GM18526 (cell line): ENCODE results near the gene POLR2J.

ENCODE experiments used
- POLR2A ChIP-seq: IDR thresholded peaks from 3 replicates; pipeline ENCODE4 v1.6.1; 2011; ENCODE audit not compliant: insufficient read length; ENCODE audit errors: extremely low read depth

Gene POLR2J

GRCh38 chr7:102444961-102445673, 33.6 kb downstream of the POLR2J start:
- TF ChIP-seq POLR2A, result no peak

- TF ChIP-seq POLR2A, result no peak
These were observed 38.5 kb downstream of the POLR2J start for GRCh38 chr7:102439963-102440795.

GRCh38 chr7:102436118-102436517, 42.6 kb downstream of the POLR2J start:
- no peak for TF ChIP-seq POLR2A

GRCh38 chr7:102434039-102434486, 44.7 kb downstream of the POLR2J start:
- TF ChIP-seq POLR2A, result no peak

GRCh38 chr7:102433219-102434038, 45.3 kb downstream of the POLR2J start, which contains the start of gene ORAI2:
Gene ORAI2, plus strand, starts transcription at chr7:102433575. Its CDS starts 5,382 bp downstream, at chr7:102438957.
- TF ChIP-seq POLR2A, result peak; percentile 65

GRCh38 chr7:102432442-102433218, 46.1 kb downstream of the POLR2J start:
- TF ChIP-seq POLR2A, result peak; percentile 27

- TF ChIP-seq POLR2A, result peak; percentile 46
These were observed 47.0 kb downstream of the POLR2J start for GRCh38 chr7:102431617-102432298.

- TF ChIP-seq POLR2A, result no peak
These were observed 49.4 kb downstream of the POLR2J start for GRCh38 chr7:102429141-102429899.

- TF ChIP-seq POLR2A, result no peak
These were observed 51.7 kb downstream of the POLR2J start for GRCh38 chr7:102427019-102427405.

GRCh38 chr7:102426268-102427018, 52.3 kb downstream of the POLR2J start:
- peak; percentile 46 for TF ChIP-seq POLR2A

- TF ChIP-seq POLR2A, result peak; percentile 86
These were observed 53.0 kb downstream of the POLR2J start for GRCh38 chr7:102425639-102426267.

- peak; percentile 38 for TF ChIP-seq POLR2A
These were observed 53.9 kb downstream of the POLR2J start for GRCh38 chr7:102424787-102425218.
